SK-N-MC (cell line): ENCODE data around the gene HIBCH.

Experiments
- EZH2 ChIP-seq: fragments of 200-600 bp; sonication (generic); IDR thresholded peaks from one replicate; pipeline ENCODE4 v1.6.1; 2017; ENCODE audit warnings: antibody characterized with exemption
- POLR2AphosphoS5 ChIP-seq: IDR thresholded peaks from 2 replicates; pipeline ENCODE4 v1.6.1; 2012; ENCODE audit warnings: mild to moderate bottlenecking, low read depth, low read length, borderline replicate concordance

DNA sequence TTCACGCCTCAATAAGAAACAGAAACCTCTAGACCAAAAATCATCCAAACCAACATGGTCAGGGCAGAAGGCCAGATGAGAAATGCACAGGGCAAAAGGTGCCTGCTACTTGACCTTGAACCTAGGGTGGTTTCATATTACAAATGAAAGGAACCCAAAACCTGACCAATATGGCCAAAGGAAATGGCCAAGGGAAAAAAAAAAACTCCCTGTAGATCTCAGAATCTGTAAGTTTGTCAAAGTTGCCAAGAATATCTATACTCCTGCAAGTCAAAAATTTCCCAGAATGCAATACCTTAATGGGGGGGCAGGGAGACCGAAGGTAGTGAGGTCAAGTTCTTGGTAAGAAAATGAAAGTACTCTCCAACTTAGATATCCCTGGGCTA is 47.2 kb downstream of the HIBCH start:
- TF ChIP-seq EZH2 (no peak), POLR2AphosphoS5 (no peak)
